ENCODE results near the gene SHANK3.

The SHANK3 gene

DNA sequence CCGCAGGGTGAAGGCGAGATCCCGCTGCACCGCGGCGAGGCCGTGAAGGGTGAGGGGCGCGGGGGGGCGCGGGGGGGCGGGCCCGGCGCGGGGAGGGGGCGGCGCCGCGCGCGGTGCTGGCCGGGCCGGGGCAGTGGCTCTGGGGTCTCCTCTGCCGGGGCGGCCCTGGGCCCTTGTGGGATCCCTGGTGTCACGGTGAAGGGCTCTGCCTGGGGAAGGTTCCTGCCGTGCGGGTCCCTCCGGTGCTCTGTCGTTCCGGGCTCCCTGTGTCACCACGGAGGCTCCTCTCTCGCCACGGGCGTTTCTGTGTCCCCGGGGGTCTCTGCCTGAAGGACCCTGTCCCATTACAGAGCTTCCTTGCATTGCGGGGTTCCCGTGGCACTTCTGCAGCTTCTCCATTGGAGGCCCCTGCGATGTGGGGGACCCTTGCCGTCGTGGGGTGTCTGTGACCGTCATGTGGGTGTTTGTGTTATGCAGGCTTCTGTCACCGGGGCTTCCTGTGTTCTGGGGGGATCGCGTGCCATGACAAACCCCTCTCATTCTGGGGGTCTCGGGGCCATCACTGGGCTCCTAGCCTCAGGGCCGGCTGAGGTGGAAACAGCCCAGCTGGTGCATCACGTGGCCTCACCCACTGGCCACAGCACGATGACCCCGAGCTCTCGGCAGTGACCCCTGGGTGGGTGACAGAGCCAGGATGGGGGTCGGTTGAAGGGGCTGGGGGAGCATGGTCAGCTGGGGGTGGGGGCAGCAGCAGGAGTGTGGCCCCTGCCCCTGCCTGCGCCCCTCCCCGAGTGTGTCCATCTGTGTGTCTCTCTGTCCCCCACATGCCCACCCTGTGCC is 25.3 kb downstream of the SHANK3 start:
- TF ChIP-seq TAF1 (IDR thresholded peaks at IDR 0.05; ENCODE audit: borderline replicate concordance, insufficient read depth, low read length): no peak
- no peak for TF ChIP-seq SIN3A (IDR thresholded peaks at IDR 0.05; ENCODE audit: borderline replicate concordance, insufficient read depth, low read length)
- TF ChIP-seq POLR2AphosphoS5 (IDR thresholded peaks at IDR 0.05; ENCODE audit: low read depth, low read length): no peak
- no peak for TF ChIP-seq FOXP2 (optimal IDR thresholded peaks at IDR 0.05; ENCODE audit: borderline replicate concordance, extremely low read depth, extremely low read length, insufficient read depth)
- TF ChIP-seq, protein P1, sequence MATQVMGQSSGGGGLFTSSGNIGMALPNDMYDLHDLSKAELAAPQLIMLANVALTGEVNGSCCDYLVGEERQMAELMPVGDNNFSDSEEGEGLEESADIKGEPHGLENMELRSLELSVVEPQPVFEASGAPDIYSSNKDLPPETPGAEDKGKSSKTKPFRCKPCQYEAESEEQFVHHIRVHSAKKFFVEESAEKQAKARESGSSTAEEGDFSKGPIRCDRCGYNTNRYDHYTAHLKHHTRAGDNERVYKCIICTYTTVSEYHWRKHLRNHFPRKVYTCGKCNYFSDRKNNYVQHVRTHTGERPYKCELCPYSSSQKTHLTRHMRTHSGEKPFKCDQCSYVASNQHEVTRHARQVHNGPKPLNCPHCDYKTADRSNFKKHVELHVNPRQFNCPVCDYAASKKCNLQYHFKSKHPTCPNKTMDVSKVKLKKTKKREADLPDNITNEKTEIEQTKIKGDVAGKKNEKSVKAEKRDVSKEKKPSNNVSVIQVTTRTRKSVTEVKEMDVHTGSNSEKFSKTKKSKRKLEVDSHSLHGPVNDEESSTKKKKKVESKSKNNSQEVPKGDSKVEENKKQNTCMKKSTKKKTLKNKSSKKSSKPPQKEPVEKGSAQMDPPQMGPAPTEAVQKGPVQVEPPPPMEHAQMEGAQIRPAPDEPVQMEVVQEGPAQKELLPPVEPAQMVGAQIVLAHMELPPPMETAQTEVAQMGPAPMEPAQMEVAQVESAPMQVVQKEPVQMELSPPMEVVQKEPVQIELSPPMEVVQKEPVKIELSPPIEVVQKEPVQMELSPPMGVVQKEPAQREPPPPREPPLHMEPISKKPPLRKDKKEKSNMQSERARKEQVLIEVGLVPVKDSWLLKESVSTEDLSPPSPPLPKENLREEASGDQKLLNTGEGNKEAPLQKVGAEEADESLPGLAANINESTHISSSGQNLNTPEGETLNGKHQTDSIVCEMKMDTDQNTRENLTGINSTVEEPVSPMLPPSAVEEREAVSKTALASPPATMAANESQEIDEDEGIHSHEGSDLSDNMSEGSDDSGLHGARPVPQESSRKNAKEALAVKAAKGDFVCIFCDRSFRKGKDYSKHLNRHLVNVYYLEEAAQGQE (IDR thresholded peaks at IDR 0.05; ENCODE audit: insufficient read depth in 1 of 2, low read depth in 2 of 2, low read length in 2 of 2): no peak

DNA sequence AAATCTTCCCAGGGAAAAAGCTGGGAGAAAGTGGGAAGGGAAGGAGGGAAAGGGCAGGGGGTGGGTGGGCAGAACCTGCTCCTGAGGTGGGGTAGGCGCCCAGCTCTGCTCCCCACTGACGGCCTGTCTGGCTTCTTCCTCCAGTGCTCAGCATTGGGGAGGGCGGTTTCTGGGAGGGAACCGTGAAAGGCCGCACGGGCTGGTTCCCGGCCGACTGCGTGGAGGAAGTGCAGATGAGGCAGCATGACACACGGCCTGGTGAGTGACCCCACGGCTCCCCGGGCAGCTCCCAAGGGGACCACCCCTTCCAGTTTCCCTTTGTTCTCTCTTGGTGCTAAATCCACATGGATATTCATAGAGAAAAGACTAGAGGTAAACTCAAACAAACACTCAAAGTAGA is 25.9 kb downstream of the SHANK3 start:
- TF ChIP-seq, protein P1 (IDR thresholded peaks at IDR 0.05; ENCODE audit: insufficient read depth in 1 of 2, low read depth in 2 of 2, low read length in 2 of 2): no peak
- TF ChIP-seq SIN3A (IDR thresholded peaks at IDR 0.05; ENCODE audit: borderline replicate concordance, insufficient read depth, low read length) (no peak), TAF1 (IDR thresholded peaks at IDR 0.05; ENCODE audit: borderline replicate concordance, insufficient read depth, low read length) (no peak), FOXP2 (optimal IDR thresholded peaks at IDR 0.05; ENCODE audit: borderline replicate concordance, extremely low read depth, extremely low read length, insufficient read depth) (no peak), POLR2AphosphoS5 (IDR thresholded peaks at IDR 0.05; ENCODE audit: low read depth, low read length) (no peak)

DNA sequence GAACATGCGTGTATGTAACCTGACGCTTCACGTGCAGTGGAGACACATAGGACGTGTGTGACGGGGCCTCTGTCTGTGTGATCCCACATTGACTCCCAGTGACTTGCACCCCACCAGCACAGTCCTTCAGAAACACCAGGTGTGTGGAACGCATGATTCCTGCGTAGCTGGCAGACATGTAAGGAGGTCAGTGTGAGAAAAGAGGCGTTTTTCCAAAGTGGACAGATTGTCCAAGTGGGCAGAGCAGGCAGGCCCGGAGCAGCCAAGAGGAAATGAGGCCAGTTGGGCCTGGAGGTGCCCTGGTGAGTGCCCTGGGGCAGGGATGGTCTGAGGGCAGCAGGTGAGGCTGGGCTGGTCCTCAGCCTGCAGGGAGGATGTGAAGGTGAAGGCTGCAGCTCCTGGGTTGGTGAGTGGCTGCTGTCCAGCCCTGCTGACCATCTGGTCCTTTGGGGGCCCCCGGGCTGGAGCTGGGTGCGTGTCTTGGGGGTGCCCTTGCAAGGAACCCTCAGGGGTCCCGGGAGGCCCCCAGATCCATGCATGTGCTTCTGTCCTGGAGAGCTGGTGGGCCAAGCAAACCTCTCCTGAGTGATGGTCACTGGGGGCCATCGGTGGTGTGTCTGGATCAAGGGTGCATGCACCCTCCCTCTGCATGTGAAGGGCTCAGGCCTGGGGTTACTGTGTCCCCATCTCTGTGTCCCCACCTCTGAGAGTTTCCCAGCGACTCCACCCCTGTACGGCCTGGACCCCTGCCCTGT is 26.6 kb downstream of the SHANK3 start:
- TF ChIP-seq TAF1 (IDR thresholded peaks at IDR 0.05; ENCODE audit: borderline replicate concordance, insufficient read depth, low read length) (no peak), POLR2AphosphoS5 (IDR thresholded peaks at IDR 0.05; ENCODE audit: low read depth, low read length) (no peak), SIN3A (IDR thresholded peaks at IDR 0.05; ENCODE audit: borderline replicate concordance, insufficient read depth, low read length) (no peak), FOXP2 (optimal IDR thresholded peaks at IDR 0.05; ENCODE audit: borderline replicate concordance, extremely low read depth, extremely low read length, insufficient read depth) (no peak)
- TF ChIP-seq, protein P1 (IDR thresholded peaks at IDR 0.05; ENCODE audit: insufficient read depth in 1 of 2, low read depth in 2 of 2, low read length in 2 of 2): no peak

DNA sequence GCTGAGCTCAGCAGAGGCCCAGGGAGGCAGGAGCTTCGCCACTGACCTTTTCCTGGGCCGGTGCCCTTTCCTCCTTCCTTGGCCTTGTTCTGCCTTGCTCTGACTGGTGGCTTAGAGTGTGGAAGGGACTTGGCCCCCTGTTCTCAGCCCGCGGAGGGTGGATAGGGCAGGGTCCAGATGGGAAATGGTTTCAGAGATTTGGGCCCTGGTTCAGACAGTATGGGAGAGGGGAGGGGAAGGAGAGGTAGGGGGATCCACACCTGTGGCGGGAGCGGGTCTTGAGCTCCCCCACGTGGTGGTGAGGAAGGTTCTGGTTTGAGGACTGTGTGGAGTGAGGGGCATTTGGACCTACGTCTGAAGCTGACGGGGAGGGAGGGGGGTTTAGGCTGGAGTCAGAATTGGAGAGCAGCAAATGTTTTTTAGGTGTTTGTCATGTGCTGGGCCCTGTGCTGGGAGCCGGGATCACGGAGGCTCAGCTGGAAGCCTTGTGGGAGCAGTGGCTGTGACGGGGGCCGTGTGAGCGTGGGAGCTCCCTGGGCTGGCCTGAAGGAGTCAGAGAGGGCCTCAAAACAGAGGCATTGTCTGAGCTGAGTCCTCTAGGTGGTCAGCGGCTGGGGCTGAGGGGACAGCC is 27.2 kb downstream of the SHANK3 start:
- TF ChIP-seq POLR2AphosphoS5 (IDR thresholded peaks at IDR 0.05; ENCODE audit: low read depth, low read length) (no peak), FOXP2 (optimal IDR thresholded peaks at IDR 0.05; ENCODE audit: borderline replicate concordance, extremely low read depth, extremely low read length, insufficient read depth) (no peak), TAF1 (IDR thresholded peaks at IDR 0.05; ENCODE audit: borderline replicate concordance, insufficient read depth, low read length) (no peak), SIN3A (IDR thresholded peaks at IDR 0.05; ENCODE audit: borderline replicate concordance, insufficient read depth, low read length) (no peak)
- TF ChIP-seq, protein P1 (IDR thresholded peaks at IDR 0.05; ENCODE audit: insufficient read depth in 1 of 2, low read depth in 2 of 2, low read length in 2 of 2): no peak
